Non-pigmented ciliary epithelial cell (primary cell): ENCODE results near the gene GSDME.

Experiments used
- DNase-seq: peaks from one replicate; pipeline ENCODE4 v3.0.0-alpha.2; 2010; ENCODE audit warnings: low read depth

GSDME gene

GRCh38 chr7:24722386-24723177, 34.7 kb downstream of the GSDME start:
- no peak for DNase-seq

GRCh38 chr7:24721481-24722001, 35.7 kb downstream of the GSDME start:
- no peak for DNase-seq

- no peak for DNase-seq
Measured at GRCh38 chr7:24720283-24720682, 37.0 kb downstream of the GSDME start.

- no peak for DNase-seq
Measured at GRCh38 chr7:24718977-24719491, 38.2 kb downstream of the GSDME start.

GRCh38 chr7:24718431-24718831, 38.8 kb downstream of the GSDME start:
- no peak for DNase-seq

GRCh38 chr7:24717694-24718320, 39.5 kb downstream of the GSDME start:
- DNase-seq: no peak

GRCh38 chr7:24717247-24717622, 40.0 kb downstream of the GSDME start:
- no peak for DNase-seq

GRCh38 chr7:24716480-24717246, 40.6 kb downstream of the GSDME start:
- DNase-seq: no peak

GRCh38 chr7:24715661-24716479, 41.4 kb downstream of the GSDME start:
- DNase-seq: no peak

- no peak for DNase-seq
Measured at GRCh38 chr7:24715171-24715570, 42.1 kb downstream of the GSDME start.

GRCh38 chr7:24714676-24715010, 42.6 kb downstream of the GSDME start:
- no peak for DNase-seq

GRCh38 chr7:24713850-24714675, 43.2 kb downstream of the GSDME start:
- no peak for DNase-seq

- DNase-seq: no peak
Measured at GRCh38 chr7:24713039-24713793, 44.0 kb downstream of the GSDME start.

- DNase-seq: no peak
Measured at GRCh38 chr7:24709585-24710360, 47.5 kb downstream of the GSDME start.

GRCh38 chr7:24709051-24709450, 48.2 kb downstream of the GSDME start:
- no peak for DNase-seq

- no peak for DNase-seq
Measured at GRCh38 chr7:24707988-24708615, 49.2 kb downstream of the GSDME start.

GRCh38 chr7:24706211-24707170, 50.8 kb downstream of the GSDME start:
- no peak for DNase-seq
